Ishikawa (cell line): Measurements from ENCODE around the gene CASTOR1.

Experiments used
- CEBPB ChIP-seq: IDR thresholded peaks from 2 replicates; pipeline ENCODE4 v1.6.1; 2012
- CREB1 ChIP-seq: IDR thresholded peaks from 2 replicates; pipeline ENCODE4 v1.6.1; 2012; ENCODE audit warnings: low read depth
- EGR1 ChIP-seq: IDR thresholded peaks from 2 replicates; pipeline ENCODE4 v1.6.1; 2012
- EP300 ChIP-seq: IDR thresholded peaks from 2 replicates; pipeline ENCODE4 v1.6.1; 2012; ENCODE audit warnings: borderline replicate concordance
- FOXM1 ChIP-seq: IDR thresholded peaks from 2 replicates; pipeline ENCODE4 v1.6.1; 2012; ENCODE audit warnings: low read depth, borderline replicate concordance
- MAX ChIP-seq: IDR thresholded peaks from 2 replicates; pipeline ENCODE4 v1.6.1; 2012
- NFIC ChIP-seq: IDR thresholded peaks from 2 replicates; pipeline ENCODE4 v1.6.1; 2012
- RAD21 ChIP-seq: IDR thresholded peaks from 2 replicates; pipeline ENCODE4 v1.6.1; 2012; ENCODE audit warnings: low read depth
- REST ChIP-seq: IDR thresholded peaks from 2 replicates; pipeline ENCODE4 v1.6.1; 2012; ENCODE audit warnings: low read depth, mild to moderate bottlenecking
- TAF1 ChIP-seq: IDR thresholded peaks from 2 replicates; pipeline ENCODE4 v1.6.1; 2012; ENCODE audit warnings: low read depth, mild to moderate bottlenecking
- TCF12 ChIP-seq: IDR thresholded peaks from 2 replicates; pipeline ENCODE4 v1.6.1; 2012; ENCODE audit warnings: low read depth
- TEAD4 ChIP-seq: IDR thresholded peaks from 2 replicates; pipeline ENCODE4 v1.6.1; 2012
- USF1 ChIP-seq: IDR thresholded peaks from 2 replicates; pipeline ENCODE4 v1.6.1; 2012
- YY1 ChIP-seq: IDR thresholded peaks from 2 replicates; pipeline ENCODE4 v1.6.1; 2012; ENCODE audit warnings: low read depth
- ZBTB7A ChIP-seq: IDR thresholded peaks from 2 replicates; pipeline ENCODE4 v1.6.1; 2012; ENCODE audit warnings: low read depth

Gene CASTOR1

GRCh38 chr22:30247974-30248373 lies 41.3 kb downstream of the CASTOR1 start:
- TF ChIP-seq RAD21 (no peak), EGR1 (no peak), TEAD4 (no peak), EP300 (no peak), FOXM1 (no peak), USF1 (no peak), YY1 (no peak), REST (no peak), MAX (no peak)

- TF ChIP-seq FOXM1 = no peak
- TF ChIP-seq EP300 = no peak
- no peak for TF ChIP-seq TEAD4
- TF ChIP-seq YY1 = no peak
- no peak for TF ChIP-seq RAD21
- TF ChIP-seq ZBTB7A = no peak
- TF ChIP-seq USF1 = no peak
These were observed 41.7 kb downstream of the CASTOR1 start for GRCh38 chr22:30247561-30247960.

- no peak for TF ChIP-seq YY1
These were observed 42.4 kb downstream of the CASTOR1 start for GRCh38 chr22:30246814-30247376.

- TF ChIP-seq TAF1 (no peak), FOXM1 (no peak)
These were observed 43.1 kb downstream of the CASTOR1 start, which contains the start of gene LIF for GRCh38 chr22:30245985-30246813. TSS of gene LIF (minus strand) at chr22:30246759. CDS start at chr22:30246695, 64 bp downstream.

- no peak for TF ChIP-seq CREB1
- TF ChIP-seq ZBTB7A = no peak
- no peak for TF ChIP-seq NFIC
- no peak for TF ChIP-seq USF1
- no peak for TF ChIP-seq RAD21
- TF ChIP-seq CEBPB = no peak
- TF ChIP-seq TEAD4 = no peak
- TF ChIP-seq EGR1 = no peak
- no peak for TF ChIP-seq TCF12
- TF ChIP-seq MAX = no peak
- TF ChIP-seq REST = no peak
- no peak for TF ChIP-seq YY1
- TF ChIP-seq FOXM1 = no peak
- TF ChIP-seq TAF1 = no peak
- TF ChIP-seq EP300 = no peak
These were observed 43.9 kb downstream of the CASTOR1 start for GRCh38 chr22:30245181-30245984.
